ENCODE results near the gene DNMT1. TPM values are rescaled to one million over a fixed set of nuclear protein-coding genes. Genes with fewer than 3 reads are reported as not detected.
A peak's percentile ranks its signal among the peaks of the same experiment; 100 is the strongest.
"Not testable (repeated sequence)": the region's sequence is repeated elsewhere in the genome, so short reads cannot be mapped to it uniquely, and the experiment has no call there.

DNMT1 gene
- polyA plus RNA-seq (2012; ENCODE audit: insufficient read depth, insufficient read length) = 313 TPM

DNA sequence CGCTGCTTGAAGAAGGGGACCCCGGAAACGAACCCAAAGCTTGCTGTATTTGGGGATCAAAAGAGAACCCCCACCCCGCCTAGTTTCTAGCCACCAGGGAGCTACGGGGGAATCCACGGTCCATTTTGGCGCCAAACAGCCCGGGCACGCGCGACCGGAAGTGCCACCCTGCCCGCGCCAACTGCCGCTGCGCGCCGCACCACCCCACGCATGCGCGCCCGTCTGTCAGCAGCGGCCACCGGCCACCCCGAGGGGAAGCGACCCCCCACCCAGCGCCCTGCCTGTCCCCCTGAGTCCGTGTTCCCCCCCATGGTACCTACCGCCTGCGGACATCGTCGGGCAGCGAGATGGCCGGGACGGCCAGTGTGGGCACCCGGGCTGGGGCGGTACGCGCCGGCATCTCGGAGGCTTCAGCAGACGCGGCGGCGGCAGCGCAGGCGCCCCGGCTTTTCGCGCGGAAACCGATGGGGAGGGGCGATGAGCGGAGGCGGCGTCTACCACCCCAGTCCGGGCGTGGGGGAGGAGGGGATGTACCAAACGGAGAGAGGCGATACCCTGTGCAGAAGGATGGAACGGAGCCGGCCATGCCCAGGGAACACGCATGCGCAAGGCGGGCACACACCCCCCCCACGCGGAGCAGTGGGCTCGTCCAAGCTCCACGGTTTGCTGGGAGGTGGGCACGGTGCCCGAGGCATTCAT is at the start of gene DNMT1:
Gene DNMT1, minus strand, starts transcription at position 454 of the 699 bp plus-strand sequence. Its CDS starts 54 bp downstream, at position 400.
- peak within 1 kb of the TSS; percentile 94 for H3K4me3 ChIP-seq (ENCODE audit: low read length)
- DNase-seq (ENCODE audit: low read depth, low spot score) = peak; percentile 97

DNA sequence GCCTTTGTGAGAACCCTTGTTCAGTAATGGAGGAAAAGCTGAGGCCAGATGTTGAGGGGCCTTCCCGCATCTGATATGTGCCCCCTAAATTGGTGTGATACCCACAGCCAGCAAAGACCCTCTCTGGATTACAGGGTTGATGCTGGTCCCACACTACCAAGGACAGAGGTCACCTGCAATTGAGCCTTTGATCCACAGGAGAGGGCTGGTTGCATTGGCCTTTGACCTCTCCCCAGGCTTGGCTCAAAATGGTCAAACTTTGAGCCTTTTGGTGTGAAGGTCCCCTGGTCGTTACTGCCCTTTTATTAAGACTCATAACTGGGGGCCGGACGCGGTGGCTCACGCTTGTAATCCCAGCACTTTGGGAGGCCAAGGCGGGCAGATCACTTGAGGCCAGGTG is 48.9 kb upstream of the DNMT1 start:
- no peak for DNase-seq (ENCODE audit: low read depth, low spot score)
- no peak overlapping the region for H3K4me3 ChIP-seq (ENCODE audit: low read length)

DNA sequence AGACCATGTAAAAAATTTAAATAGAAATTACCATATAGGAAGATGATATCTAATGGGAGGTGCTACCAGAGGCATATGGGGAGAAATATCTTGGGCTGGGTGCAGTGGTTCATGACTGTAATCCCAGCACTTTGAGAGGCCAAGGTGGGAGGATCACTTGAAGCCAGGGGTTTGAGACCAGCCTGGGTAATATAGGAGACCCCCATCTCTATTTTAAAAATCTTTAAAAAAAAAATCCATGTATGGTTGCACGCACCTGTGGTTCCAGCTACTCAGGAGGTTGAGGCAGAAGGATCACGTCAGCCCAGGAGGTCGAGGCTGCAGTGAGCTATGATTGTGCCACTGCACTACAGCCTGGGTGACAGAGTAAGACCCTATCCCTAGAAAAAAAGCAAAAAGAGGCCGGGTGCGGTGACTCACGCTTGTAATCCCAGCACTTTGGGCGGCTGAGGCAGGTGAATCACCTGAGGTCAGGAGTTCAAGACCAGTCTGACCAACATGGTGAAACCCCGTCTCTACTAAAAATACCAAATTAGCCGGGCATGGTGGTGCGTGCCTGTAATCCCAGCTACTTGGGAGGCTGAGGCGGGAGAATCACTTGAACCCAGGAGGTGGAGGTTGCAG is 47.2 kb upstream of the DNMT1 start:
- DNase-seq (ENCODE audit: low read depth, low spot score); H3K4me3 ChIP-seq (ENCODE audit: low read length): not testable (repeated sequence)

DNA sequence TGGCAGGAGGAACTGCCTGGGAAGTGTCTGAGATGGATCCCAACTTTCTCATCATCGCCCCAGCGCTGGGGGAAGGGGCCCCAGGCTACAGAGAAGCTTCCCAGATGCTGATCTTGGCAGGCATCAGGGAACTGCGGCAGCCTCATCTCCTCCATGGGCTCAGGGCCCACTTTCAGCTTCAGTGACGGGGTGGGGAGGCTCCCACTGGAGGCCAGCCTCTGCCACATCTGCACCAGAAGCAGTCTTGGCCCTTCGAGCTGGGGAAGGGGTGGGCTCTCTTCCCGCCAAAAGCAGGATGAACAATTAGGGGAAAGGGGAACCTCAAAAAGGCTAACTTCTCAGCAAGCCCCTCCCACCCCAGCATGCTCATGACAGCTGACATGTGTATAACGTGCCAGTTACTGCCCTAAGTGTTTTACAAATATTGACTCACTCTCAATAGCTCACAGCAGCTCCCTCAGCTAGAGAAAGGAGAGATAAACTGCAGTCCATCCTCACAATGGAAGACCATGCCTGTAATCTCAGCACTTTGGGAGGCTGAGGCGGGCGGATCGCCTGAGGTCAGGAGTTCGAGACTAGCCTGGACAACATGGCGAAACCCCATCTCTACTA is 43.5 kb upstream of the DNMT1 start:
- no peak for DNase-seq (ENCODE audit: low read depth, low spot score)
- no peak overlapping the region for H3K4me3 ChIP-seq (ENCODE audit: low read length)

DNA sequence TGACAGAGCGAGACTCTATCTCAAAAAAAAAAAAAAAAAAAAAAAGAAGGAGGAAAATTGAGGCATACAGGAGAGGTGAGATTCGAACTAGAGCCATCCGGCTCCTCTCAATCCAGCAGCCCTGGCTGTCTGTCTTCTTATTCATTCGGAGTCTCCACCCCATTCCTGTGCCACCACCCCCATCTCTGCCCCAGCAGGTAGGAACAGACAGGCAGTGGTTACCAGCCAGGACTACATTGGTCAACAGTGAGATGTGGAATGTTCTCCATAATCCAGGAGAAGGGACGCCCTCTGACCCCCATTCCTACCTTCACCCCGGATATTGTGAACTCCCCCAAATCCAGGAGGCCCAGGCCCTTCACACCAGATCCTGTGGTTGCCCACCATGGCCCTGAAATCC is 42.9 kb upstream of the DNMT1 start:
- no peak for DNase-seq (ENCODE audit: low read depth, low spot score)
- no peak overlapping the region for H3K4me3 ChIP-seq (ENCODE audit: low read length)

DNA sequence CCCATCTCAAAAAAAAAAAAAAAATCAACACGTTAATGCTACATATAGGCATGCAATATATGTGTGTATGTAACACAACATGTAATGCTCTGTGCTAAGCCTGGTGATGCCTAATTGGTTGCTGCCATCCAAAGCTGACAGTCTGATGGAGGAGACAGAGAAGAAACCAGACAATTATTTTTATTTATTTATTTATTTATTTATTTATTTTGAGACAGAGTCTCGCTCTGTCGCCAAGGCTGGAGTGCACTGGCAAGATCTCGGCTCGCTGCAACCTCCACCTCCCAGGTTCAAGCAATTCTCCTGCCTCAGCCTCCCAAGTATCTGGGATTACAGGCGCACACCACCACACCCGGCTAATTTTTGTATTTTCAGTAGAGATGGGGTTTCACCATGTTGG is 40.7 kb upstream of the DNMT1 start:
- not testable (repeated sequence) for DNase-seq (ENCODE audit: low read depth, low spot score); H3K4me3 ChIP-seq (ENCODE audit: low read length)

DNA sequence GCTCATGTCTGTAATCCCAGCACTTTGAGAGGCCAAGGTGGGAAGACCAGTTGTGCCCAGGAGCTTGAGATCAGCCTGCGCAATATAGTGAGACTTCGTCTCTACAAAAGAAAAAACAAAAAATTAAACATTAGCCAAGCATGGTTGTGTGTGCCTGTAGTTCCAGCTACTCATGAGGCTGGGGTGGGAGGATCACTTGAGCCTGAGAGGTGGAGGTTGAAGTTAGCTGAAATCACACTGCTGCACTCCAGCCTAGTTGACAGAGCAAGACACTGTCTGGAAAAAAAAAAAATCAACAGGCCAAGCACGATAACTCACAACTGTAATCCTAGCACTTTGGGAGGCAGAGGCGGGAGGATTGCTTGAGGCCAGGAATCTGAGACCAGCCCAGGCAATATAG is 40.2 kb upstream of the DNMT1 start:
- H3K4me3 ChIP-seq (ENCODE audit: low read length) = no peak overlapping the region
- DNase-seq (ENCODE audit: low read depth, low spot score) = no peak

DNA sequence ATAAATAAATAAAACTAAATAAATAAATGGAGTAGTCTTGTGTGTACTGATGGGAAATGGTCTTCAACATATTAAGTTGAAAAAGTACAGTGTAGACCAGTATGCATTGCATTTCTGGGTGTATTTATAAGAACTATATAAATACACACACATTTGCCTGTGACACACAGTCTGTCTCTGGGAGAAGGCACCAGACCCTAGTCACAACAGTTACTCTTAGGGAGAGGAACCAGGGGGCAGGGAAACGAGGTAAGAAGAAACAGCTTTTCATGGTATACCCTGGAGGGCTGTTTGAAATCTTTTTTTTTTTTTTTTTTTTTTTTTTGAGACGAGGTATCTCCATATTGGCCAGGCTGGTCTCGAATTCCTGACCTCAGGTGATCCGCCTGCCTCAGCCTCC is 39.2 kb upstream of the DNMT1 start:
- H3K4me3 ChIP-seq (ENCODE audit: low read length) = no peak overlapping the region
- DNase-seq (ENCODE audit: low read depth, low spot score) = no peak

DNA sequence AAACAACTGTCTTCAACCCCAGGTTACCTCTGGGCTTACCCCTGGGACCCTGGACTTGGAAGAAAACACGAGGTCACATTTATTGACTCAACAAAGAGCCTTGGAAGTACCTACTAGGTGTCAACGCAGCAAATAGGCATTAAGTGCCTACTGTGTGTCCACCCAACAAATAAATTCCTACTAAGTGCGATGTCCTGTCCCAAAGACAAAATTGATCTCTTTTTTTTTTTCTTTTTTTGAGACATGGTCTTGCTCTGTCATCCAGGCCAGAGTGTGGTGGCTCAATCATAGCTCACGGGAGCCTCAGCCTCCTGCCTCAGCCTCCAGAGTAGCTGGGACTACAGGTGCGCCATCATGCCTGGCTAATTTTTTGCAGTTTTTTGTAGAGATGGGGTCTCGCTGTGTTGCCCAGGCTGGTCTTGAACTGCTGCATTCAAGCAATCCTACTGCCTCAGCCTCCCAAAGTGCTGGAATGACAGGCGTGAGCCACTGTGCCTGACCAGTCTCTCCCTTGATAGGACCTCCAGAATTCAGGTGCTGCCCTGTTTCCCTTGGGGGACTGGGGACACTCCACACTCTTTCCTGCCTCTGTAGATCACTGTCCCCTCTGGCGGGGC is 37.0 kb upstream of the DNMT1 start:
- peak overlapping the region; percentile 71 for H3K4me3 ChIP-seq (ENCODE audit: low read length)
- DNase-seq (ENCODE audit: low read depth, low spot score) = no peak

DNA sequence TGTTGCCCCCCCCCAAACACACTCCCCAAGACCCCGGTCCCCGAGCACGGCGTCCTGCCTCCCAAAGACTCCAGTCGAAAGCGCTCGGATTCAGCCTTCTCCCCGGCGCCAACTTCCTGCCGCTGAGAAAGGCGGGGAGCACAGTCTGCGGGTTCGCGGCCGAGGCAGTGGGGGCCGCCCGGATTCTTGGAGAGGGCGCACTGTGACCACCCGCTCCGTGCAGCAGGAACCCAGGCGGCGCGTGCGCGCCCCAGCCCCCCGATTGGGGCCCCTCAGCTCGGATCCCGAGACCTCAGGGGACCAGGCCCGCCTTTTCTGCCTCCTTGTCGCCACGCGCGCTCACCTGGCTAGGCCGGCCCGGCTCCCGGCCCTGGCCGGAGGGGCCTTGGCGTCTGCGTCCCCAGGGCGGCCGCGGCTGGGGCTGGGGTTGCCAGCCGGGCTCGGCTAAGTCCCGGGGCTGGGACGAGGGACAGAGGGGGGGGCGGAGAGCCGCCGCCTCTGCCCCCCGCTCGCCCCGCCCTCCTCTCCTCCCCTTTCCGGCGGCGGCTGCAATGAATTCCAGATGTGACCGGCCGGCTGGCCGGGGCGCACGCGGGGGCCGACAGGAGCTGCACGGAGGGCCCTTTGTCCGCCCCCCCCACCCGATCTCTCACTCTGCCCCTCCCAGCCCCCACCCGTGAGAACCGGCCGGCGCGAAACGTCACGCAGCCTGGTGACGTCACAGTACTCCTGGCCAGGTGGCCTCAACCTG is 36.3 kb upstream of the DNMT1 start, which contains the start of gene S1PR2:
Gene S1PR2, minus strand, starts transcription at position 471 of the 751 bp plus-strand sequence. CDS start 6,426 bp downstream, outside the sequence.
- peak; percentile 28 for DNase-seq (ENCODE audit: low read depth, low spot score)
- H3K4me3 ChIP-seq (ENCODE audit: low read length) = peak within 1 kb of the TSS; percentile 71

DNA sequence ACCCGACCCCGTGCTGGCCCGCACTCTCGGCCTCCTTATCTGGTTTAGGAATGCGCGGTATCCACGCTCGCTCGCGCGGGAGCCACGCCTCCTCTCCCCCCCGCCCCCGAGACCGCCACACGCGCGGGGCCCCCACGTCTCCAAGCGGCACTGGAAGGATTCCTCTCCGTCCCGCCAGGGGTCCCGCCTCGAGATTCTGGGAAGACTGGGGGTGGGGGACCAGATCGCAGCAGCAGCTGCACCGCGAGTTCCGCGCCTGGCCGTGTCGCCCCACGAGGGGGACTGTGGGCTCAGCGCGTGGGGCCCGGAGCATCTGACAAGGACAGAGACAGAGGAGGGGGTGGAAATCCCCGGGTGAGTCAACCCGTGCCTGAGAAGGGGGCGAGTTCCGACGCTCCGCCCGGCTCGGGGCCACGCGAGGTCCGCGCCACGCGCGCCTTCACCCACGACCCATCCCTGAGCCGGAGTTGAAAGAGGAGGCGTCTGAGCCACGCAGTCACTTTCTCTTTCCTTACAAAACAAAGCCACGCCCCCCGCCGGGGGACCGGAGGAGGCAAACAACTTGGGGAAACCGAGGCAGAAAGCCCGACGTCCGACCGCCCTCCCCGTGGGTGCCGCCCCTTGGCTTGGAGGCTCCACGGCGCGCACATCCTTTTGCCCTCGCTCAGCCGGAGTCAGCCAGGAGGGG is 35.6 kb upstream of the DNMT1 start:
- DNase-seq (ENCODE audit: low read depth, low spot score) = no peak

DNA sequence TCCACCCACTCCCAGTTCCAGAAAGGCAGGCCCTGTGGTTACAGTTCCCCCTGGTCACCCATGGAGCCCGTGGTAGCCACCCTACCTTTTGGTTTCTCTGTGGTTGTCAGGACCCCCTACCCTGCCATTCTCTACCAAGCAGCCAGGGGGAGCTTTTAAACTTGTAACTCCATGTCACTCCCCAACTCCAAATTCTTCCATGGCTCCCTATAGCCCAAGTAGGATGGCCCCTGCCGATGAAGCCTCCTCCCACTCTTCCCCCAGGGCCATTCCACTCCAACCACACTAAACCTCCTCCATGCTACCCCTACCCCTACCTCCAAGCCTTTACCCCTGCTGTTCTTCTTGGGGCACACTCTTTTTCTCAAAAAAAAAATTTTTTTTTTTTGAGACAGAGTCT is 34.2 kb upstream of the DNMT1 start:
- DNase-seq (ENCODE audit: low read depth, low spot score) = peak; percentile 27
- no peak overlapping the region for H3K4me3 ChIP-seq (ENCODE audit: low read length)

More for the DNA sequence above, 35.6 kb upstream of the DNMT1 start:
- peak overlapping the region; percentile 71 for H3K4me3 ChIP-seq (ENCODE audit: low read length)

DNA sequence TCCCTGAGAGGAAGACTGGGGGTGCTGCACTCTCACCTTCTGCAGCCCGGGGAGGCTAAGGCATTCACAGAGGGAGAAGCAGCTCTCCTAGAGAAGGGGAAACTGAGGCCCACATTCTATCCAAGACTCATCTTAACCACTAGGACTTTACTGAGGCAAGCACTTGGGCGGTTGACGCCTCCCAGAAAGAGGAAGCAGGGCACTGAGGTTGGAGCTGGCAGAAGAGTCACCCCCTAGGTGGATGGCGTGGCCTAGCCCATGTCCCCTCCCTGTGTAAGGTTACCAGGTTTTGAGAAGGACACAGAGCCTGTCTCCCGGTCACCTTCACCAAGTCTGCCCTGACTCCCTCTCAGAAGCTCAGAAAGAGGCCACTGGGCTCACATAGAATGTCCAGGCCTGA is 33.6 kb upstream of the DNMT1 start:
- no peak overlapping the region for H3K4me3 ChIP-seq (ENCODE audit: low read length)
- DNase-seq (ENCODE audit: low read depth, low spot score) = no peak

DNA sequence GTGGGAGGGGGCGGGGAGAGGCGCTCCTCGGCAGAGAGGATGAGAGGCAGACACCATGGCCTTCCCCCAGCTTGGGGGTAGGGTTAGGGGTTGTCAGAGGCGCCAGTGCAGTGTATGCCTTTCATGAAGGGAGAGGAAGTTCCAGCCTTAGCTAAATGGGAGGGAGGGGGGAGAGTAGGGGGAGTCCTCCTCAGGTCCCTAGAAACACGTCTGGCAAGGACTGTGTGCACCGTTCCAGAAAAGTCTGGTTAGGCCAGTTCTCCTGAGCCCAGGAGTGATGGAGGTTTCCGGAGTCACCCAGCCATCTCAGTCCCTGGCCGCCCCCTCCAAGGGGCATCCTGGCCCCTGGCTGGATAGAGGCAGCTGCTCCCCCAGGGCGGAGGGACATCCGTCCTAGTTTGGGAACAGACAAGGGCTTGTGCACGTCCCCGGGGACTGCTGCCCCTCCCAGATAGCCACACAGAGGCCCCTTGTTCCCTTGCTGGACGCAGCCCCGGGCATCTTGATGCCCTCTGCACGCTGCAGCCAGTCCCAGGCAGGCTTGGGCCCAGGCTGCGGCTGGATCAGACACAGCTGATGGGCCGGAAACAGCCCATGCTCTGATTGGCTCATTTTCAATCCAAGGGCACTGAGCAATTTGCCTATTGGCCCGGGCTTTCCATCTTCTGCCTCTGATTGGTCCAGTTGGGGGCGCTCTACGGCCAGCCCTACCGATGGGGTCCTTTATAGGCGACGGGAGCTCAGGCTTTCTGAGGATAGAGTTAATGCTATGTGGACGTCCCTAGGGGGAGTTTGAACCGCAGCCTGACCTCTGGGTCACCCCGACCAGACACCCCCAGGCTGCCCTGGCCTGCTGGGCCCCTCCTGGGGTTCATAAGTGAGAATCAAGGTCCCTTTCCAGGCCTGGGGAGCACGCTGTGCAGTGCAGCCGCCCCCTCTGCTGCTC is 32.5 kb upstream of the DNMT1 start:
- H3K4me3 ChIP-seq (ENCODE audit: low read length) = no peak overlapping the region

DNA sequence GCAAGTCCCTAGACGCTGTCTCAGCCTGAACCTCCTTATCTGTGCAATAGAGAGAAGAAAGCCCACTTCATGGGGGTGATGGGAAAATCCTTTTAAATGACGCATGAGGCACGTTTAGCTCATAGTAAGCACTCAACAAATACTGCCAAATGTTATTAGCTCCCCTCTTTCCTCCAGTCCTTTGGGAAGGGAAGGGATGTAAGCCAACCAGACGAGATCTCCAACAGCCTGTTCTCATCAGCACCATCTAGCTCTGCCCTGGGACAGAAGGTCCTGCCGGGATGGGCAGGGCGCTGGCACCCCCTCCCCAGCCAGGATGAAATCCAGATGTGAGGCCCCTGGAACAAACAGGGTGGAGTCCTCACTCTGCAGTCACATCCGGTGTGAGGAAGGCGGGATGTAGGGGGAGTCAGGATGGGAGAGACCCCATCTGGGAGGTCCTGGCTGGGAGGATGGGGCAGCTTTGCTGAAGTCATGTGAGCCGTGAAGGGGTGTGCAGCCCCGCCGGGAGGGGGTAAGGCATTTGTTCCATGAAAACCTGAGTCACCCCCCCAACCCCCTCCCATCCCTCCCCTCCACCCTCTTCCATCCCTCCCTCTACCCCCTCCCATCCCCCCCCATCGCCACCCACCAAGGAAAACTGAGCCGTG is 31.7 kb upstream of the DNMT1 start:
- no peak for DNase-seq (ENCODE audit: low read depth, low spot score)
- H3K4me3 ChIP-seq (ENCODE audit: low read length) = no peak overlapping the region

More for the DNA sequence above, 32.5 kb upstream of the DNMT1 start:
- no peak for DNase-seq (ENCODE audit: low read depth, low spot score)

DNA sequence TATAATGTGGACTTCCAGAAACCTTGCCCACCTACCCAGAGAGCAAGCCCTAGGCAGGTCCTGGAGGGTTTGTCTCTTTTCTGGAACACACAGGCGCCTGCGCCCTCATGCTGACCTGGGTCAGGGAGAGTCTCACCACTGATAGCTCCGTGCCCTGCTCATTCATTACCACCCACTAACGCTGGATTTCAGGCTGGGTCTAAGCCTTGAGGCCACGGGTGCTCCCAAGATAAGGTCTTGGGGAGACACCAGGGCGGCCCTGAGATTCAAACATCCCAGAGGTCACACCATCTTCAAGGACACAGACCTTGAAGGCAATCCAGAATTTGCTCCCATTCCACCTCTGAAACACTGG is 31.2 kb upstream of the DNMT1 start:
- no peak overlapping the region for H3K4me3 ChIP-seq (ENCODE audit: low read length)
- DNase-seq (ENCODE audit: low read depth, low spot score) = no peak

DNA sequence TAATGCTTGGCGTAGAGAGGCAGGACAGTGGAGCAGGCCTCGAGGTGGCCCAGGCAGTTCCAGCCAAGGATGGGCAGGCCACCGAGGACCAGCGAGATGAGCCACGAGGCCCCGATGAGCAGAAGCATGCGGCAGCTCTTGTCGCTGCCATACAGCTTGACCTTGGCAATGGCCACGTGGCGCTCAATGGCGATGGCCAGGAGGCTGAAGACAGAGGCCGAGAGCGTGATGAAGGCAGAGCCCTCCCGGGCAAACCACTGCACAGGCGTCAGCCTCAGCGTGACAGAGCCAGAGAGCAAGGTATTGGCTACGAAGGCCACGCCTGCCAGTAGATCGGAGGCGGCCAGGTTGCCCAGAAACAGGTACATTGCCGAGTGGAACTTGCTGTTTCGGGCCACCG is 29.6 kb upstream of the DNMT1 start:
- no peak overlapping the region for H3K4me3 ChIP-seq (ENCODE audit: low read length)
- no peak for DNase-seq (ENCODE audit: low read depth, low spot score)
